ENCODE measurements around the gene DACH1.
A peak's percentile ranks its signal among the peaks of the same experiment; 100 is the strongest.

DACH1 gene

GRCh38 chr13:71605744-71606143 is 261.3 kb downstream of the DACH1 start (continued):
- TF ChIP-seq, protein P1, sequence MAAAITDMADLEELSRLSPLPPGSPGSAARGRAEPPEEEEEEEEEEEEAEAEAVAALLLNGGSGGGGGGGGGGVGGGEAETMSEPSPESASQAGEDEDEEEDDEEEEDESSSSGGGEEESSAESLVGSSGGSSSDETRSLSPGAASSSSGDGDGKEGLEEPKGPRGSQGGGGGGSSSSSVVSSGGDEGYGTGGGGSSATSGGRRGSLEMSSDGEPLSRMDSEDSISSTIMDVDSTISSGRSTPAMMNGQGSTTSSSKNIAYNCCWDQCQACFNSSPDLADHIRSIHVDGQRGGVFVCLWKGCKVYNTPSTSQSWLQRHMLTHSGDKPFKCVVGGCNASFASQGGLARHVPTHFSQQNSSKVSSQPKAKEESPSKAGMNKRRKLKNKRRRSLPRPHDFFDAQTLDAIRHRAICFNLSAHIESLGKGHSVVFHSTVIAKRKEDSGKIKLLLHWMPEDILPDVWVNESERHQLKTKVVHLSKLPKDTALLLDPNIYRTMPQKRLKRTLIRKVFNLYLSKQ (tag by site-specific recombination; IDR thresholded peaks at IDR 0.05; ENCODE audit: borderline replicate concordance): no peak
- no peak for TF ChIP-seq ZNF654 (tag by site-specific recombination; IDR thresholded peaks at IDR 0.05; ENCODE audit: low read depth)
- TF ChIP-seq ZFP37 (tag by site-specific recombination; IDR thresholded peaks at IDR 0.05): no peak
- TF ChIP-seq, protein P2, sequence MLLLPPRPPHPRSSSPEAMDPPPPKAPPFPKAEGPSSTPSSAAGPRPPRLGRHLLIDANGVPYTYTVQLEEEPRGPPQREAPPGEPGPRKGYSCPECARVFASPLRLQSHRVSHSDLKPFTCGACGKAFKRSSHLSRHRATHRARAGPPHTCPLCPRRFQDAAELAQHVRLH (tag by site-specific recombination; IDR thresholded peaks at IDR 0.05): no peak
- no peak for TF ChIP-seq BCL11B (tag by site-specific recombination; IDR thresholded peaks at IDR 0.05; ENCODE audit: low read depth)
- no peak for TF ChIP-seq ZFP41 (tag by site-specific recombination; IDR thresholded peaks at IDR 0.05; ENCODE audit: borderline replicate concordance)
- no peak for TF ChIP-seq ZNF248 (tag by site-specific recombination; IDR thresholded peaks at IDR 0.05)
- no peak for TF ChIP-seq RBAK (tag by site-specific recombination; IDR thresholded peaks at IDR 0.05)
- no peak for TF ChIP-seq ZNF704 (tag by site-specific recombination; IDR thresholded peaks at IDR 0.05)
- TF ChIP-seq, protein P3, sequence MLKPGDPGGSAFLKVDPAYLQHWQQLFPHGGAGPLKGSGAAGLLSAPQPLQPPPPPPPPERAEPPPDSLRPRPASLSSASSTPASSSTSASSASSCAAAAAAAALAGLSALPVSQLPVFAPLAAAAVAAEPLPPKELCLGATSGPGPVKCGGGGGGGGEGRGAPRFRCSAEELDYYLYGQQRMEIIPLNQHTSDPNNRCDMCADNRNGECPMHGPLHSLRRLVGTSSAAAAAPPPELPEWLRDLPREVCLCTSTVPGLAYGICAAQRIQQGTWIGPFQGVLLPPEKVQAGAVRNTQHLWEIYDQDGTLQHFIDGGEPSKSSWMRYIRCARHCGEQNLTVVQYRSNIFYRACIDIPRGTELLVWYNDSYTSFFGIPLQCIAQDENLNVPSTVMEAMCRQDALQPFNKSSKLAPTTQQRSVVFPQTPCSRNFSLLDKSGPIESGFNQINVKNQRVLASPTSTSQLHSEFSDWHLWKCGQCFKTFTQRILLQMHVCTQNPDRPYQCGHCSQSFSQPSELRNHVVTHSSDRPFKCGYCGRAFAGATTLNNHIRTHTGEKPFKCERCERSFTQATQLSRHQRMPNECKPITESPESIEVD (tag by site-specific recombination; IDR thresholded peaks at IDR 0.05): peak; percentile 78
- peak; percentile 60 for TF ChIP-seq HIC1 (tag by site-specific recombination; IDR thresholded peaks at IDR 0.05)
- no peak for TF ChIP-seq ZNF362 (tag by site-specific recombination; IDR thresholded peaks at IDR 0.05)
- no peak for TF ChIP-seq ZNF341 (tag by site-specific recombination; IDR thresholded peaks at IDR 0.05; ENCODE audit: low read depth)
- 0 out of 2 replicates have a peak, but pooled peaks have one; percentile 64 for TF ChIP-seq SP7 (tag by site-specific recombination; IDR thresholded peaks at IDR 0.05)
- TF ChIP-seq ZNF560 (tag by site-specific recombination; IDR thresholded peaks at IDR 0.05; ENCODE audit: borderline replicate concordance): no peak
- TF ChIP-seq SCRT1 (tag by site-specific recombination; IDR thresholded peaks at IDR 0.05; ENCODE audit: borderline replicate concordance): no peak
- TF ChIP-seq PRDM10 (tag by site-specific recombination; IDR thresholded peaks at IDR 0.05): no peak
- TF ChIP-seq ZBTB6 (tag by site-specific recombination; IDR thresholded peaks at IDR 0.05): no peak
- TF ChIP-seq YY1 (tag by site-specific recombination; IDR thresholded peaks at IDR 0.05): no peak
- TF ChIP-seq PRDM4 (tag by site-specific recombination; IDR thresholded peaks at IDR 0.05): 0 out of 2 replicates have a peak, but pooled peaks have one; percentile 9
- TF ChIP-seq ZNF600 (tag by site-specific recombination; IDR thresholded peaks at IDR 0.05): peak; percentile 81
- no peak for TF ChIP-seq ZNF624 (tag by site-specific recombination; IDR thresholded peaks at IDR 0.05)
- no peak for TF ChIP-seq KLF9 (tag by site-specific recombination; IDR thresholded peaks at IDR 0.05; ENCODE audit: low read depth)
- TF ChIP-seq ZNF19 (tag by site-specific recombination; IDR thresholded peaks at IDR 0.05; ENCODE audit: low read depth): no peak
- TF ChIP-seq WT1 (tag by site-specific recombination; IDR thresholded peaks at IDR 0.05): no peak
